Measurements from ENCODE around the gene ZG16.

Gene ZG16

GRCh38 chr16:29809850-29810698 is 32.0 kb downstream of the ZG16 start:
- DNase-seq (ENCODE audit: low spot score): no peak

- no peak for DNase-seq (ENCODE audit: low spot score)
These were observed 32.7 kb downstream of the ZG16 start for GRCh38 chr16:29810699-29811169.

GRCh38 chr16:29811170-29811895 is 33.3 kb downstream of the ZG16 start:
- peak; percentile 96 for DNase-seq (ENCODE audit: low spot score)

- no peak for DNase-seq (ENCODE audit: low spot score)
These were observed 34.0 kb downstream of the ZG16 start, which contains the start of gene PRRT2 for GRCh38 chr16:29811896-29812665. TSS of gene PRRT2 (plus strand) at chr16:29812193. CDS start at chr16:29813055, 862 bp downstream.

GRCh38 chr16:29812754-29813643 is 34.9 kb downstream of the ZG16 start:
- DNase-seq (ENCODE audit: low spot score): no peak

GRCh38 chr16:29813644-29814562 is 35.8 kb downstream of the ZG16 start:
- DNase-seq (ENCODE audit: low spot score): no peak

- no peak for DNase-seq (ENCODE audit: low spot score)
These were observed 36.5 kb downstream of the ZG16 start for GRCh38 chr16:29814592-29814991.

- DNase-seq (ENCODE audit: low spot score): no peak
These were observed 37.1 kb downstream of the ZG16 start for GRCh38 chr16:29815032-29815721.

- DNase-seq (ENCODE audit: low spot score): peak; percentile 99
These were observed 38.0 kb downstream of the ZG16 start, which contains the start of gene PAGR1 for GRCh38 chr16:29815793-29816693. TSS of gene PAGR1 (plus strand) at chr16:29816152. CDS start at chr16:29816526, 374 bp downstream.

GRCh38 chr16:29816694-29817441 is 38.8 kb downstream of the ZG16 start:
- no peak for DNase-seq (ENCODE audit: low spot score)

GRCh38 chr16:29818082-29818481 is 40.0 kb downstream of the ZG16 start:
- no peak for DNase-seq (ENCODE audit: low spot score)

GRCh38 chr16:29819506-29819905 is 41.5 kb downstream of the ZG16 start:
- DNase-seq (ENCODE audit: low spot score): no peak

- DNase-seq (ENCODE audit: low spot score): no peak
These were observed 42.2 kb downstream of the ZG16 start, which contains the start of gene MVP for GRCh38 chr16:29820271-29820701. TSS of gene MVP (plus strand) at chr16:29820462. CDS start at chr16:29830550, 10,088 bp downstream.

GRCh38 chr16:29820730-29821642 is 42.9 kb downstream of the ZG16 start:
- DNase-seq (ENCODE audit: low spot score): no peak

GRCh38 chr16:29821643-29822115 is 43.6 kb downstream of the ZG16 start:
- no peak for DNase-seq (ENCODE audit: low spot score)

GRCh38 chr16:29824589-29825144 is 46.6 kb downstream of the ZG16 start:
- peak; percentile 88 for DNase-seq (ENCODE audit: low spot score)
